SH-SY5Y (cell line): ENCODE measurements around the gene MPG.

Experiments used
- GATA2 ChIP-seq: IDR thresholded peaks from 2 replicates; pipeline ENCODE4 v1.6.1; 2011; ENCODE audit warnings: mild to moderate bottlenecking, low read depth, low read length
- GATA3 ChIP-seq: IDR thresholded peaks from 2 replicates; pipeline ENCODE4 v1.6.1; 2011; ENCODE audit warnings: low read depth, mild to moderate bottlenecking, low read length, moderate library complexity

DNA sequence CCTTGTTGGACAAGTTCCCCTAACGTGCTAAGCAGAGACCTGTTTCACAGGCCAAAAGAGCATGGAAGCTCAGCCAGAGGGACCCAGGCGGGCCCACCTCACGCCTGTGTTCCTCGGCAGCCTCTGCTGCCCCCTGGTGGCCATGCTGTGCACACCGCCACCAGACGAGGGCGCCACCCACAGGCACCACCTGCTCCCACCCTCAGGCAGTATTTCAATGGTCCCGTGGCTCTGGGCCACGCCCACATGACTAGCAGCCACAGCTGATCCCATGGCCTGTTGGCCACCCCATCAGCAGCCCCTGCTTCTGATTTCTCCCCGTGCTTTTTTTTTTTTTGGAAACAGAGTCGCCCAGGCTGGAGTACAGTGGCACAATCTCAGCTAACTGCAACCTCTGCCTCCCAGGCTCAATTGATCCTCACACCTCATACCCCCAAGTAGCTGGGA, 18.9 kb downstream of the MPG start:
- no peak for TF ChIP-seq GATA3
- TF ChIP-seq GATA2 = no peak
